ENCODE data around the gene CYP2S1.

Gene CYP2S1

DNA sequence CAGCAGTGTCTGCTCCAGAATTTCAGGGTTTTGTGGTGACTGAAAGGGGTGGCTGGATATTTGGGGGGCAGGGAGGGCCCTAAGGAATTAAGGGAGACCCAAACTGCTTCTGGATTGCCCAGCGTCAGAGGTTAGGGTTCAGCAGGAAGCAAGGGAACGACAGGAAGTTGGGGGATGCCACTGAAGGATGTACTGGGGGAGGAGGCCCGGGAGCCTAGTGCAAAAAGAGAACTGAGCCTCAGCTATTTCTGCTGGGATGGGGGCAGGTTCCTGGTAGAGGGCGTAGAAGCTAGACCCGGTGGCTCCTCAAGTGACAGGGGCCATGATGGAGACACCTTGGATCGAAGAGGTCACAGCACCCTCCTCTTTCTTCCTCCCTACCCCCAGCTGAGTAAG, 1.1 kb downstream of the CYP2S1 start:
- DNase-seq (ENCODE audit: low read depth in 2 of 2) = no peak

DNA sequence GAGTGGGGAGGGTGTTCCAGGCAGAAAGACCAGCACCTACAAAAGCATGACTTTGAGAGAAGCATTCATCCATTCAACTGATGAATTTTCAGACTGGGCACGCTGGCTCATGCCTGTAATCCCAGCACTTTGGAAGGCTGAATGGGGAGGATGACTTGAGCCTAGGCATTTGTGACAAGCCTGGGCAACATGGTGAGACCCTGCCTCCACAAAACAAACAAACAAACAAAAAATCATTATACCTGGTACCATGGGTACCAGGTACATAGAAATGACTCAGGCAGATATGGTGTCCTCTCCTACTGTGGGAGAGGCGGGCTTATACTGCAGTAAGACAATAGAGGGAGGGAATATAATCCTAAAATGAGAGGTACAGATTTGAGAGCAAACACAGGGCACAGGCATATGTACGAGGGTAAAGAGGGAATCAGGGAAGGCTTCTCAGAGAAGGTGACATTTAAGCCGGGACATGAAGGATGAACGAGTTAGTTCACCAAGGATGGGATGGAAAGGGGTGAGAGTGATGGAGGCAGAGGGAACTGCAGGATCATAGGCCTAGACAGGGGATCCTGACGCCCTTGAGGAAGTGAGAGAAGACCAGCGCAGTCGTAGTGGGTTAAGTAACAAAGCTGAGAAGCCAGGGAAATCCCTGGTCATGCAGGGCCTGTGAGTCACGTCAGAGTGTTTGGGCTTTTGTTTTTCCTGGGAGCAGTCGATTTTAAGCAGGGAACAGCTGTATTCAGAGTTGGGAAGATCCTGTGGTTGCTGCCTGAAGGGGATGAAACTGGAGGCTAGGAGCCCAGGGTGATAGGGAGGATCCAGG, 2.9 kb downstream of the CYP2S1 start:
- DNase-seq (ENCODE audit: low read depth in 2 of 2) = no peak

DNA sequence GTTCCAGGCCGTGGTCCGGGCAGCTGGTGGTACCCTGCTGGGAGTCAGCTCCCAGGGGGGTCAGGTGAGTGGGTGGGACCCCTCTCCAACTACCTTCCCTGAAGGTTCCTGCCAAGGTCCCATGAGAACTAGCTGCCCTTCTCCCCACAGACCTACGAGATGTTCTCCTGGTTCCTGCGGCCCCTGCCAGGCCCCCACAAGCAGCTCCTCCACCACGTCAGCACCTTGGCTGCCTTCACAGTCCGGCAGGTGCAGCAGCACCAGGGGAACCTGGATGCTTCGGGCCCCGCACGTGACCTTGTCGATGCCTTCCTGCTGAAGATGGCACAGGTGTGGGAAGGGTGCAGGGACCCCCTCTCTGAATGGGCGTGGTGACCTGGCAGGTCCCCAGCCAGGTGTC, 5.5 kb downstream of the CYP2S1 start:
- no peak for DNase-seq (ENCODE audit: low read depth in 2 of 2)

DNA sequence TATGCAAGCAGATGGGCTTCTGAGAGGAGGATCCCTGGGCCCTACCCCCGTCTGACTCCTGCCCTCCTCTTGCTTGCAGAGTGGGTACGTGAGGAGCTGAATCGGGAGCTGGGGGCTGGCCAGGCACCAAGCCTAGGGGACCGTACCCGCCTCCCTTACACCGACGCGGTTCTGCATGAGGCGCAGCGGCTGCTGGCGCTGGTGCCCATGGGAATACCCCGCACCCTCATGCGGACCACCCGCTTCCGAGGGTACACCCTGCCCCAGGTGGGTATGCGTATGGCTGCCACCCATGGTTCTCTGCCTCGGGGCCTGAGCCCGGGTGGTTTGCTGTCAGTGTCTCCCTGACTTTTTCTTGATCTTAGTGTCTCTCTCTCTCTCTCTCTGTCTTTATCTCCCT, 10.4 kb downstream of the CYP2S1 start:
- no peak for DNase-seq (ENCODE audit: low read depth in 2 of 2)

DNA sequence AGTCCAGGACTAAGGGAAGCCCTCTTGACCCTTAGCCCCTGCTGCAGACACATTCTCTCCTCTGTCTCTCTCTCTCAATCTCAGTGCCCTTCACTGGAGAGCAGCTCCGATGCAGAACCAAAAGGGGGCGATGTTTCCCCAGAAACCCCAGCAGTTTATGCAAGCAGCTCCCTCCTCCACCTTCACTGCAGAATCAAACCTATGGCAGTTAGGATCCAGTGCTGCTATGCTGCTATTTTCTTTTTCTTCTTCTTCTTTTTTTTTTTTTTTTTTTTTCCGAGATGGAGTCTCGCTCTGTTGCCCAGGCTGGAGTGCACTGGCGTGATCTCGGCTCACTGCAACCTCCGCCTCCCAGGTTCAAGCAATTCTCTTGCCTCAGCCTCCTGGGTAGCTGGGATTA, 11.3 kb downstream of the CYP2S1 start:
- DNase-seq (ENCODE audit: low read depth in 2 of 2) = peak; percentile 63 to 80

DNA sequence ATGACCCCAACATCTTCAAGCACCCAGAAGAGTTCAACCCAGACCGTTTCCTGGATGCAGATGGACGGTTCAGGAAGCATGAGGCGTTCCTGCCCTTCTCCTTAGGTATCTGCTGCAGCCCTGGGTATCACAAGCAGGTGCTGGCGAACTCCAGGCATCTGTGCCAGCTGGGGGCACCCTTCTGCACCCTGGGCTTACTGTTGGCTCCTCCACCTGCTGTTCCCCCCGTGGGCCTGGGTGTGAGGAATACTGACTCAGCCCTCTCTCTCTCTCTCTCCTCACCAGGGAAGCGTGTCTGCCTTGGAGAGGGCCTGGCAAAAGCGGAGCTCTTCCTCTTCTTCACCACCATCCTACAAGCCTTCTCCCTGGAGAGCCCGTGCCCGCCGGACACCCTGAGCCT, 13.0 kb downstream of the CYP2S1 start:
- DNase-seq (ENCODE audit: low read depth in 2 of 2) = no peak

DNA sequence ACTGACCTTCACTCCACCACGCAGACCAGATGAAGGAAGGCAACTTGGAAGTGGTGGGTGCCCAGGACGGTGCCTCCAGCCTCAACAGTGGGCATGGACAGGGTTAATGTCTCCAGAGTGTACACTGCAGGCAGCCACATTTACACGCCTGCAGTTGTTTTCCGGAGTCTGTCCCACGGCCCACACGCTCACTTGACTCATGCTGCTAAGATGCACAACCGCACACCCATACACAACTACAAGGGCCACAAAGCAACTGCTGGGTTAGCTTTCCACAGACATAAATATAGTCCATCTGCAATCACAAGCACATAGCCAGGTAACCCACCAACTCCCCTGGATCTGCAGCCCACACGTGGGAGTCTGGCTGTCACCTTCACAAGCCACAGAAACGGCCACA, 13.4 kb downstream of the CYP2S1 start:
- no peak for DNase-seq (ENCODE audit: low read depth in 2 of 2)

DNA sequence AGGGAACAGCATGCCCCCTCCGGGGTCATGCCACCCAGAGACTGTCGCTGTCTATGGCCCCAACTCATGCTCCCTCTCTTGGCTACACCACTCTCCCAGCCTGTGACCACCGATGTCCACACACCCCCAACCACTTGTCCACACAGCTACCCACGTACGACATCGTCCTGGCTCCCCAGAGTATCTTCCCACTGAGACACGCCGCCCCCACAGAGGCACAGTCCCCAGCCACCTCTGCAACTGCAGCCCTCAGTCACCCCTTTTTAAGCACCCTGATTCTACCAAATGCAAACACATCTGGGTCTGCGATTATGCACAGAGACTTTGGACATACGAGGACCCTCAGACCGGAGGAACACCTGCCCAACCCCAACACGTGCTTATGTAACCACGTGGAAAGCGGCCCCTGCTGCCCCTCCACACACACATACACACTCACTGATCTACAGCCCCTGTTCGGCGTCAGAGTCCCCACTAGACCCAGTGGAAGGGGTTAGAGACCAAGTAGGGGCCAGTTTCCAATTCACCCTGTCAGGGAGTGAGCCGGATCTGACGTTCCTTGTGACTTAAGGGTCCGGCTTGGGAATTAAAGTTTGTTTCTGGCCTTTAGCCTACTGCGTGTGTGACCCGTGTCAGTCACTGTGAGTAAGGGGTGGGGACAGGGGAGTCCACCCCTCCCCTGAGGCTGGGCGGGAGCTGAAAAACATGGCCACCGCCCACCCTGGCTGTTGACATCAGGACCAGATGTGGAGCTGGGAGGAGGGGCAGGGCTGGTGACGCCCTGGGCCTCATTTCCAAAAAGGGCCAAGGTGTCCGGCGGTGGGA, 14.1 kb downstream of the CYP2S1 start:
- no peak for DNase-seq (ENCODE audit: low read depth in 2 of 2)

DNA sequence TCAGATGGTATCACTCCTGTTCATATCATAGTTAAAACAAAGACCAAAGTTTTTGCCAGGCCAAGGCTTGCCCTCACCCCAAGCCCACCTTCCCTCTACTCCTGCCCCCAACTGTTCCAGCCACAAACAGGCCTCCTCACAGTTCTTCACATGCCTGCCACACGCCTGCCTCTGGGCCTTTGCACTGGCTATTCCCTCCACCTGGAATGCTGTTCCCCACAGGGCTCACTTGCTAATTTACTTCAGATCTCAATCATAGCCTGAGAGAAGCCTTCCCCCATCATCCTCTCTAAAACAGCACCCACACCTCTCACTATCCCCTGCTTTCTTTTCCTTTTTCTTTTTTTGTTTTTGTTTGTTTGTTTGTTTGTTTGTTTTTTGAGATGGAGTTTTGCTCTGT, 21.1 kb downstream of the CYP2S1 start:
- no peak for DNase-seq (ENCODE audit: low read depth in 2 of 2)

DNA sequence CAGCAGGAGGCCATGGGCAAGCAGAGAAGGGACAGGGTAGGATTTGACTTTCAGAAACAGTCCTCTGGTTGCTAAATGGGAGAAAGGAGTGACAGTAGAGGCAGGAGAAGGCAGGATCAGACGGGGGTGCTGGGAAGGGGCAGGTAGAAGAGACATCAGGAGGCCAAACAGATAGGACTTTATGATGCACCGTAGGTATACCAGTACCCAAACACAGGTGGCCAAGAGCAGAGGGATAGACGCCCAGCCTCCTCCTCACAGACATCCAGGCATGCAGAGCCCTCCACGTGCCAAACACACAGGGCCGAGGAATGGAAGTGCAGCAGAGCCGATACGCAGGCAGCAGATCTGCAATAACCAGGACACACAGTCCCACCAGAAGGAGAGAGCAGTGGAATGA, 24.7 kb downstream of the CYP2S1 start:
- no peak for DNase-seq (ENCODE audit: low read depth in 2 of 2)

DNA sequence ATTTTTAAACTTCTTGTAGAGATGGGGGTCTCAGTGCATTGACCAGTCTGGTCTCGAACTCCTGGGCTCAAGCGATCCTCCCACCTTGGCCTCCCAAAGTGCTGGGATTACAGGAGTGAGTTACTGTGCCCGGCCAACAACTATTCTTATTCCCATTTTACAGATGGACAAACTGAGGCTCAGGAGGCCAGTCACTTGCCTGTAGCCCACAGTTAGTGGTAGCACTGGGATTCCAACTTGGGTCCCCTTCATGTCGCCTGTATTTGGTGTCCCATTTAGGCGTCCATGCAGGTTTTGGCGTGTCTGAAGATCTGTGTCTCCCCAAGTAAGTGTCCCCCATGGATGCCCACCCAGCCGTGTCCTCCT, 25.2 kb downstream of the CYP2S1 start:
- no peak for DNase-seq (ENCODE audit: low read depth in 2 of 2)

DNA sequence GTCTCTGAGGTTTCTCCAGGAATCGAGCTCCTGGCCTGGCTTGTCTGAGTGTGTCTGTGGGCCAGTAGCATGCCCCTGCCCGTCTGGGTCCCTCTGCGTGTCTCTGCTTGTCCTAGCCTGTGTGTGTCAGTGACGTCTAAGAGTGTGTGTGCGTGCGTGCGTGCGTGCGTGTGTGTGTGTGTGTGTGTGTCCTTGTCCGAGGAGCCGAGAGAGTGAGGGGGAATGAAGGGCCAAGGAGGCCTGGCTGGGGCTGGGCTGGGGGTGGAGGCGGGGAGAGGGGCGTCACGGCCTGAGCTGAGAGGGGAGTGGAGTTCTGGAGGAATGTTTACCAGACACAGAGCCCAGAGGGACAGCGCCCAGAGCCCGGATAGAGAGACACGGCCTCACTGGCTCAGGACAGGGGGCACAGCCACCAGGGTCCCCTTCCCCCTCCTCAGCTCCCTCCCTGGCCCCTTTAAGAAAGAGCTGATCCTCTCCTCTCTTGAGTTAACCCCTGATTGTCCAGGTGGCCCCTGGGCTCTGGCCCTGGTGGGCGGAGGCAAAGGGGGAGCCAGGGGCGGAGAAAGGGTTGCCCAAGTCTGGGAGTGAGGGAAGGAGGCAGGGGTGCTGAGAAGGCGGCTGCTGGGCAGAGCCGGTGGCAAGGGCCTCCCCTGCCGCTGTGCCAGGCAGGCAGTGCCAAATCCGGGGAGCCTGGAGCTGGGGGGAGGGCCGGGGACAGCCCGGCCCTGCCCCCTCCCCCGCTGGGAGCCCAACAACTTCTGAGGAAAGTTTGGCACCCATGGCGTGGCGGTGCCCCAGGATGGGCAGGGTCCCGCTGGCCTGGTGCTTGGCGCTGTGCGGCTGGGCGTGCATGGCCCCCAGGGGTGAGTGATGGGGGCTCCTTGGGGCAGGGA, 25.8 kb downstream of the CYP2S1 start, which contains the start of gene AXL:
AXL (plus strand) TSS at position 609 of the 893 bp plus-strand sequence; CDS start at position 779, 170 bp downstream.
- no peak for DNase-seq (ENCODE audit: low read depth in 2 of 2)

DNA sequence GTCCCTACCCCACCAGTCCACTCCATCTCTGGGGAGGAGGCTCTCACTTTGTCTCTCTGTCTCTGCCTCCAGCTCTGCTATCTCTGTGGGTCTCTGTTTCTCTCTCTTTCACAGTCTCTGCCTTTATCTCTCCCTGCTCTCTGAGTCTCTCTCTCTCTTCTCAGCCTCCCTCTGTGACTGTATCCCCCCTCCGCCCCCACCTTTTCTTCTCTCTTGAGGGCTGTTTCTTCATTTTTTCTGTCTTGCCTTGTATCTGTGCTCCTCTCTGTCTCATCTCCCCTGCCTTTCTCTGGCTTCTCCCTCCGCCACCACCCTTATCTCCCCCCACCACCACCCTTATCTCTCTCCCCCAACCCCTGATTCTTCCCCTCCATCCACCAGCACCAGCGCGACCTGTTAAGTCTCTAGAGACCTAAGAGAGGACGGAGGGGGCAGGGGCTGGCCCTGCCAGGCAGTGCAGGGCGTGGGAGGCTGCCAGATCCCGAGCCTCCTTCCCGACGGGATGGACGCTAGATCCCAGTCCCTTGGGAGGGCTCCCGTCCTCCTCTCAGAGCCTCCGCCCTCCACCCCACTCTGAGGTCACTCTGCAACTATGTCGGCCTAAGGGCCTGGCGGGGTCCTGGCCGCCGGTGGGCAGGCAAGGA, 27.0 kb downstream of the CYP2S1 start:
- no peak for DNase-seq (ENCODE audit: low read depth in 2 of 2)

DNA sequence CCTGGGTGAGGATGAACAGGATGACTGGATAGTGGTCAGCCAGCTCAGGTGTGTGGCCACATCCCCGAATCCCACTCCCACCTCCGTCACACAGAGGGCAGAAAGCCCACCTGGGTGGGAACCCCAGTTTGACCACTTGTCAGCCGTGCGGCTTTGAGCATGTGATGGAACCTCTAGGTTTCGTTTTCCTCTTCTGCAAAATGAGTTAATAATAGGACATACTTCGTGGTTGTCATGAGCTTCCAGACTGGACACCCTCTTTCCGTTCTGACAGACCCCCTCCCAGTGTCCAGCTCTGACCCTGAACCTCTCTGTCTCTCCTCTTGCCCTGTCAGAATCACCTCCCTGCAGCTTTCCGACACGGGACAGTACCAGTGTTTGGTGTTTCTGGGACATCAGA, 27.8 kb downstream of the CYP2S1 start:
- no peak for DNase-seq (ENCODE audit: low read depth in 2 of 2)

DNA sequence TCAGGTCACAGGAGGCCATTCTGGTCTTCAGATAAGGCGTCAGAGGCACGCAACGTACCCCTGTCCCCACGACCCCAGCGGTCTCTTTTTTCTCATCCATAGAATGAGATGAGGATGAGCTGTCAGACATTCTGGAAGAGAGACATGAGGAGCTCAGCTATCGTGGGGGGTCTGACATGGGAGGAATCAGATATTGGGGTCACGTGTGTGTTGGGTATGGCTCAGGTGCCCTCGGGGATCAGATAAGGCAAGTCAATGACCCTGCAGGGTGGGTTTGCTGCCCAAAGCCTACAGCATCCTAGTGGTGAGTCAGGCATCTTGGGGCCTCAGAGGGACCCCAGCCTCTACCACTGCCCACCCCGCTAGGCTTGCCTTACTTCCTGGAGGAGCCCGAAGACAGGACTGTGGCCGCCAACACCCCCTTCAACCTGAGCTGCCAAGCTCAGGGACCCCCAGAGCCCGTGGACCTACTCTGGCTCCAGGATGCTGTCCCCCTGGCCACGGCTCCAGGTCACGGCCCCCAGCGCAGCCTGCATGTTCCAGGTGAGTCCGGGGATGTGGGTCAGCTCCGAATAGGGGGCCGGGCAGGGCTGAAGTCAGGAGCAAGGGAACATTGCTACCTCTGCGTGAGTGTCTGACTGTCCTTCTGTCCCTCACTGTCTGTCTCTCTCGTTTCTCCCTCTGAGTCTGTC, 28.6 kb downstream of the CYP2S1 start:
- DNase-seq (ENCODE audit: low read depth in 2 of 2) = no peak

DNA sequence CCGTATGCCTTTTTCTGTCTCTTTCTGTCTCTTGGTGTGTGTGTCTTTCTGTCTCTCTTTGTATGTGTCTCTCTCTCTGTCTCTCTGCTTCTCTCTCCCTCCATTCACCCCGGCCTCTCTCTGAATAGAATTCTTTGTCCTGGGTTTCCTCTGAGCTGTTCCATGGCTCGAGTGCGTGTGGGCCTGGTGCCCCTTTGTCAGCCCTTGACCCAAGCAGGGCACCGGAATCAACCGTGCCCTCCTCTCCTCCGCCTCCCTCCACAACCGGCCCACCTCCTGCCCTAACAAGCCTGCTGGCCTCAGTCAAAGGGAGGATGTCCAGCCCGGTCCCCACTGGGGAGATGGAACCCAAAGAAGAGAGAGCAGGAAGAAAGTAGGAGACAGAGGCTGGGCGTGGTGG, 29.2 kb downstream of the CYP2S1 start:
- no peak for DNase-seq (ENCODE audit: low read depth in 2 of 2)

DNA sequence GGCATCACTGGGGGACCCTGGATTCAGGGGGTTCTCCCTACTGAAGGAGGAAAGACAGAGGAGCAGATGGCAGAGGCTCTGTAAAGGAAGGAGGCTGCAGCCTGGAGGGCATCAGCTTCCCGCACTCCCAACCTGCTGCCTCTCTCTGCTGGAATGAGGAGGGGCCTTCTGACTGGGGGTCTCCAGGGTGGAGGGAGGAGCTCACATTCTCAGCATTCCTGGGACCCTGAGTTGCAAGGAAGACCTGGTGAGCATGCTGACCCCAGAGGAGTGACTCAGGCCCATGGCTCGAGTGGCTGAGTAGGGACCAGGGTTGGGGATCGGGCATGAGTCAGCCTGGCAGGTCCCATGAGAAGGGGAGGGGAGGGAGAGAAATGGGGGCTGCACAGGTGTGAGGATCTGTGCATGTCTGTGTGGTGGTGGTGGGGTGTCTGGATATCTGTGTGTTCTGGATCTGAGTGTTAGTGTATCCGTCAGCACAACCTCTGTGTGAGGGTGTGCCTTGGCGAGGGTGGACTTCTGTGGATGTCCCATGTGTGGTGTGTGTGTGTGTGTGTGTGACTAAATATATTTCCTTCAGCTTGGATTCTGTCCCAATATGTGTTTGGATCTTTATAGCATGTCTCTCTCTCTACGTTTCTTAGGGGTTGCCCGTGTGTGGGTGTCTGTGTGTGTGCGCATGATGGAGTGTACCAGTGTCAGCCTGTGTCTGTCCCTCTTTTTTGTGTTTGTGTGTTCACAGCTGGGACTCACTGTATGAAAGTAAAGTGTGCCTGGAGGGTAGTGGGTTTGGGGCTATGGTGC, 30.6 kb downstream of the CYP2S1 start:
- no peak for DNase-seq (ENCODE audit: low read depth in 2 of 2)

DNA sequence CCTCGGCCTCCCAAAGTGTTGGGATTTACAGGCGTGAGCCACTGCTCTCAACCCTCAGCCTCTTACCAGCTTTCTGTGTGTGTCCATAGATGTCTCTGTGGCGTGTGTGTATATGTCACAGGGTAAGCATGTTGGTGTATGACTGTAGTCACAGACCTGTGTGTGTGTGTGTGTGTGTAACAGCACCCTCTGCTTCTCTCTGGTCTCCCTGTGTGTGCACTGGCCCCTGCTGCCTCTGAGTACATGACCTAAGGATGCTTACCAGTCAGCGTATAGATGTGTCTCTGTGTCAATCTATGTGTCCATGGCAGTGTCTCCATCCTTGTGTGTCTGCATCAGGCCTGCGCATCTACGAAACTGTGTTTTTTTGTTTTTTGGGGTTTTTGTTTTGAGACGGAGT, 31.6 kb downstream of the CYP2S1 start:
- no peak for DNase-seq (ENCODE audit: low read depth in 2 of 2)

DNA sequence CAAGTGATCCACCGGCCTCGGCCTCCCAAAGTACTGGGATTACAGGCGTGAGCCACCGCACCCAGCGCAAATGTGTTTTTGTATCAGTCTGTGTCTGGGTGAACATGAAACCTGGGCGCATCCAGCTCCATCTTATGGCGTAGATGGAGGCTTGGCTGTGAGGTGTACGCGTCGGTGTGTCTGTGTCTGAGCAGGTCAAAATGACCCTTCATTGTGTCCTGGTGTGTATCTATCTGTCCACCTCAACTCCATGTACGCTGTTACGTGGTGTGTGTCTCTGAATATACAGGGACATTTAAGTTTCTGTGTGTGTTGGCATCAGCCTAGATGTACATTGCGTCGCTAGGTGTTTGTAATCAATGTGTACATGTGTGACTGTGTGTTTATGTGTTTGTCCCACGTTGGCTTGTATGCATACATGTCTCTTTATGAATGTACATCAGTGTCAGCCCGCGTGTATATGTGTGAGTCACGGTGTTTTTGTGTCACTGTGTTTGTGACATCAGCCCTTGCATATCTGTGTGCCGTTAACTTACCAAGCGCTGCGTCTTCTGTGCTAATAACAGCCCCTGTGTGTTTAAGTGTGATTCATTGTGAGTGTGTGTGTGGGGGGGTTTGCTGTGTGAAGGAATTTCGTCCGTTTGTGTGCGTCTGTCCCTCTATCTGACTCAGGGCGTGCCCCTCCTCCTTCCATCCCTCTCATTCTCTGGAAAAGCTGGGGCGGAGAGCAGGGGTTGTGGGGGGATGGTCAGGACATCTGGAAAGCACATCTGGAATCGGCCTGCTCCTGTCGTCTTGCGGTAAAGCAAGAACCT, 32.4 kb downstream of the CYP2S1 start:
- DNase-seq (ENCODE audit: low read depth in 2 of 2) = peak; percentile 14 to 29
